ENCODE results near the gene ASPG. TPM values are rescaled to one million over a fixed set of nuclear protein-coding genes. Genes with fewer than 3 reads are reported as not detected.

Gene ASPG
- polyA plus RNA-seq, 3 donors = 0.01 TPM; not detected in 2

DNA sequence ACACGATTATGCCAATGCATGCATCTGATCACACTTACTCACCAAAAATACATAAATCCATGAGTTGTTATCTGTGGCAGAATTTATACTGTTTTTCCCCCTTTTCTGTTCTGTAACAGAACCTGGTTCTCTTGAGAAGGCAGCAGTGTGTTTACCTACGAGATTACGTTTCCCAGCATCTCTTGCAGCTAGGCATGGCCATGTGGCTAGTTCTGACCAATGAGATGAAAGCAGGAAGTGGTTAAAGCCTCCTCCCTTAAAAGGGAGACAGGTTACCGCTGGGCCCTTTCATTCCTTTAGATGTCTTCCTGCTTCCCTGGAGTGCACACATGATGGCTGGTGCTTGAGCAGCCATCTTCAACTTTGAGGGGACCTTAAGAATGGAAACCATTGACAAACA lies 11.7 kb upstream of the ASPG start:
- Histone ChIP-seq H3K4me1 (ENCODE audit: control insufficient read depth in 1 of 2, insufficient read depth in 2 of 2, low read length in 2 of 2) (peaks cover 0 to 2% of the 10 kb centered on the region in 2 donors), H3K79me2 (ENCODE audit: insufficient read depth, low read length) (no peaks in the 10 kb centered on the region), H3K9ac (ENCODE audit: insufficient read depth, low read length, poor library complexity, severe bottlenecking) (no peak overlapping the region), H3K27me3 (ENCODE audit: control insufficient read depth in 2 of 2, insufficient read depth in 2 of 2, low read length in 2 of 2) (no peaks in the 10 kb centered on the region), H3K4me3 (replicated peaks in 1 of 3; ENCODE audit: low read depth in 2 of 3, low read length in 3 of 3) (no peak overlapping the region), H3K9me3 (replicated peaks in 1 of 2; ENCODE audit: control insufficient read depth in 1 of 2, insufficient read depth in 1 of 2, low read length in 2 of 2) (peaks cover 7 to 8% of the 10 kb centered on the region in 2 donors), H3K4me2 (replicated peaks; ENCODE audit: extremely low read depth, low read length, poor library complexity, severe bottlenecking) (no peak overlapping the region), H3K36me3 (replicated peaks in 1 of 2; ENCODE audit: control insufficient read depth in 1 of 2, insufficient read depth in 2 of 2, low read length in 2 of 2) (no peaks in the 10 kb centered on the region), H4K20me1 (ENCODE audit: insufficient read depth, low read length) (no peaks in the 10 kb centered on the region), H2AFZ (ENCODE audit: insufficient read depth, low read depth, low read length, poor library complexity, severe bottlenecking) (no peak overlapping the region), H3K27ac (ENCODE audit: low read depth in 1 of 2, low read length in 2 of 2) (no peak overlapping the region)
- TF ChIP-seq, protein P1, sequence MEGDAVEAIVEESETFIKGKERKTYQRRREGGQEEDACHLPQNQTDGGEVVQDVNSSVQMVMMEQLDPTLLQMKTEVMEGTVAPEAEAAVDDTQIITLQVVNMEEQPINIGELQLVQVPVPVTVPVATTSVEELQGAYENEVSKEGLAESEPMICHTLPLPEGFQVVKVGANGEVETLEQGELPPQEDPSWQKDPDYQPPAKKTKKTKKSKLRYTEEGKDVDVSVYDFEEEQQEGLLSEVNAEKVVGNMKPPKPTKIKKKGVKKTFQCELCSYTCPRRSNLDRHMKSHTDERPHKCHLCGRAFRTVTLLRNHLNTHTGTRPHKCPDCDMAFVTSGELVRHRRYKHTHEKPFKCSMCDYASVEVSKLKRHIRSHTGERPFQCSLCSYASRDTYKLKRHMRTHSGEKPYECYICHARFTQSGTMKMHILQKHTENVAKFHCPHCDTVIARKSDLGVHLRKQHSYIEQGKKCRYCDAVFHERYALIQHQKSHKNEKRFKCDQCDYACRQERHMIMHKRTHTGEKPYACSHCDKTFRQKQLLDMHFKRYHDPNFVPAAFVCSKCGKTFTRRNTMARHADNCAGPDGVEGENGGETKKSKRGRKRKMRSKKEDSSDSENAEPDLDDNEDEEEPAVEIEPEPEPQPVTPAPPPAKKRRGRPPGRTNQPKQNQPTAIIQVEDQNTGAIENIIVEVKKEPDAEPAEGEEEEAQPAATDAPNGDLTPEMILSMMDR (IDR thresholded peaks at IDR 0.05) = no peak
- DNase-seq = no peak
- H3K4me1 Mint-ChIP-seq = peaks cover 2% of the 10 kb centered on the region
- no CpG with 5 or more reads among the region's 4 CpGs for WGBS (ENCODE audit: insufficient coverage)
- peaks cover 7 to 27% (median 15%) of the 10 kb centered on the region in 7 donors for H3K9me3 Mint-ChIP-seq
- H3K27ac Mint-ChIP-seq = no peak overlapping the region
- H3K36me3 Mint-ChIP-seq = no peaks in the 10 kb centered on the region
- H3K4me3 Mint-ChIP-seq = no peak overlapping the region
- intact Hi-C loops (cut with micrococcal nuclease) = no loop called here
- peaks cover 0 to 8% (median 7%) of the 10 kb centered on the region in 3 donors for H3K27me3 Mint-ChIP-seq (ENCODE audit: low read depth in 3 of 3)

DNA sequence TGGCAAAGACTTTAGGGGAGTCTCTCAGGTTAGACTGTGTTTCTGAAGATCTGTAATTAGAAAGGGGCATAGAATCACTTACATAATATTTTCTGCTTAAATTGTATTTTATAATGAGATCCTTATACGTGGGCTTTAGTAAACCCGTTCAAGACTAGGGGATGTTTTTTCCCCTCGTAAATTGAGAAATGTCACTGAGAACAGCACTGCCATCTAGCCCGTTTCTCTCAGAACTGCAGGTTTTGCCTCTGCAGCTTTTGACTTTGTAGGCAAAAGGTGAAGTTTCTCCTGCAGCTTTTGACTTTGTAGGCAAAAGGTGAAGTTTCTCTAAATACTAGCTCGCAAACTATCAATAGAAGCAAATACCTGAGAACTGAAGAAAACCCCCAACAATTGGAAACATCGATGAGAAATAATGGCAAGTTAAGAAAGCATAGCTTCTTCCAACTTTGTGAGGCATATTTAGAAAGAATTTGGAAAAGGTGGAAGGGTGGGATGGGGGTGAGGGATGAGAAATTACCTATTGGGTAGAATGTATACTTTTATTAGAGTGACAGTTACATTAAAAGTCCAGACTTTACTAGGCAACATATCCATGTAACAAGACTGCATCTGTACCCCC lies 9.9 kb upstream of the ASPG start:
- WGBS (ENCODE audit: insufficient coverage) = 16% methylated on average over 3 of the region's 6 CpGs
- intact Hi-C loops (cut with micrococcal nuclease) = no loop called here
- H3K27me3 Mint-ChIP-seq (ENCODE audit: low read depth in 3 of 3) = peaks cover 3 to 8% (median 6%) of the 10 kb centered on the region in 3 donors
- H3K36me3 Mint-ChIP-seq = no peaks in the 10 kb centered on the region
- peaks cover 7 to 27% (median 15%) of the 10 kb centered on the region in 7 donors for H3K9me3 Mint-ChIP-seq
- H3K27ac ChIP-seq (ENCODE audit: low read depth in 1 of 2, low read length in 2 of 2) = no peak overlapping the region
- H3K4me3 ChIP-seq (replicated peaks in 1 of 3; ENCODE audit: low read depth in 2 of 3, low read length in 3 of 3) = no peak overlapping the region
- no peaks in the 10 kb centered on the region for H3K79me2 ChIP-seq (ENCODE audit: insufficient read depth, low read length)
- H3K4me2 ChIP-seq (replicated peaks; ENCODE audit: extremely low read depth, low read length, poor library complexity, severe bottlenecking) = no peak overlapping the region
- TF ChIP-seq, protein P1 (IDR thresholded peaks at IDR 0.05) = peak; percentile 14
- H4K20me1 ChIP-seq (ENCODE audit: insufficient read depth, low read length) = no peaks in the 10 kb centered on the region
- H2AFZ ChIP-seq (ENCODE audit: insufficient read depth, low read depth, low read length, poor library complexity, severe bottlenecking) = no peak overlapping the region
- no peak overlapping the region for H3K4me3 Mint-ChIP-seq
- H3K27ac Mint-ChIP-seq = no peak overlapping the region
- H3K9me3 ChIP-seq (replicated peaks in 1 of 2; ENCODE audit: control insufficient read depth in 1 of 2, insufficient read depth in 1 of 2, low read length in 2 of 2) = peaks cover 7 to 8% of the 10 kb centered on the region in 2 donors
- peaks cover 2% of the 10 kb centered on the region for H3K4me1 Mint-ChIP-seq
- no peak for DNase-seq
- H3K9ac ChIP-seq (ENCODE audit: insufficient read depth, low read length, poor library complexity, severe bottlenecking) = no peak overlapping the region
- H3K4me1 ChIP-seq (ENCODE audit: control insufficient read depth in 1 of 2, insufficient read depth in 2 of 2, low read length in 2 of 2) = peaks cover 0 to 2% of the 10 kb centered on the region in 2 donors
- H3K27me3 ChIP-seq (ENCODE audit: control insufficient read depth in 2 of 2, insufficient read depth in 2 of 2, low read length in 2 of 2) = no peaks in the 10 kb centered on the region
- no peaks in the 10 kb centered on the region for H3K36me3 ChIP-seq (replicated peaks in 1 of 2; ENCODE audit: control insufficient read depth in 1 of 2, insufficient read depth in 2 of 2, low read length in 2 of 2)

All from CD14-positive monocyte (primary cell).